ENCODE measurements around the gene FBXW7.
"Not testable (repeated sequence)": the region's sequence is repeated elsewhere in the genome, so short reads cannot be mapped to it uniquely, and the experiment has no call there.

The FBXW7 gene, protein sequence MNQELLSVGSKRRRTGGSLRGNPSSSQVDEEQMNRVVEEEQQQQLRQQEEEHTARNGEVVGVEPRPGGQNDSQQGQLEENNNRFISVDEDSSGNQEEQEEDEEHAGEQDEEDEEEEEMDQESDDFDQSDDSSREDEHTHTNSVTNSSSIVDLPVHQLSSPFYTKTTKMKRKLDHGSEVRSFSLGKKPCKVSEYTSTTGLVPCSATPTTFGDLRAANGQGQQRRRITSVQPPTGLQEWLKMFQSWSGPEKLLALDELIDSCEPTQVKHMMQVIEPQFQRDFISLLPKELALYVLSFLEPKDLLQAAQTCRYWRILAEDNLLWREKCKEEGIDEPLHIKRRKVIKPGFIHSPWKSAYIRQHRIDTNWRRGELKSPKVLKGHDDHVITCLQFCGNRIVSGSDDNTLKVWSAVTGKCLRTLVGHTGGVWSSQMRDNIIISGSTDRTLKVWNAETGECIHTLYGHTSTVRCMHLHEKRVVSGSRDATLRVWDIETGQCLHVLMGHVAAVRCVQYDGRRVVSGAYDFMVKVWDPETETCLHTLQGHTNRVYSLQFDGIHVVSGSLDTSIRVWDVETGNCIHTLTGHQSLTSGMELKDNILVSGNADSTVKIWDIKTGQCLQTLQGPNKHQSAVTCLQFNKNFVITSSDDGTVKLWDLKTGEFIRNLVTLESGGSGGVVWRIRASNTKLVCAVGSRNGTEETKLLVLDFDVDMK

GRCh38 chr4:152535903-152536544 is at the start of gene FBXW7:
Gene FBXW7 (minus strand): TSS chr4:152536092. CDS start chr4:152411803, 124,289 bp downstream.
- DNase-seq (ENCODE audit: low read depth in 2 of 2), result peak; percentile 99 to 100

DNA sequence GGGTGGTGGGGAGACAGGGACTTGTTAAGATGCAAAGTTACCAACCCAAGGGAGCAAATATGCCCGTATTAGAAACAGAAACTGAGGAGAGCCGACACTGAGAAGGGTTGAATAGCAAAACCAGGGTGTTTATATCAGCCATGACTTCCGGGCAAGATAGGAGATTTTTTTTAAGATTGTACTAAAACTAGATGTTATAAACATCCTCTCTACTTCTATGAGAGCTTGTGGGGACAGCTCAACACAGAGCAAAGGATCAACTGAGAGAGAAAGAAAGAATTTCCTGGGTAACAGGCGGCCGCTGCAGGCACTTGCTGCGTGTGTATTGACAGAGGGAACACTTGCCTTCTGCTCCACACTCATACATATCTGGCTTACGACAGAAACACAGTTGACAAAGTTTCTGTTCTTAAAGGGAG is 49.1 kb upstream of the FBXW7 start:
- no peak for DNase-seq (ENCODE audit: low read depth in 2 of 2)

DNA sequence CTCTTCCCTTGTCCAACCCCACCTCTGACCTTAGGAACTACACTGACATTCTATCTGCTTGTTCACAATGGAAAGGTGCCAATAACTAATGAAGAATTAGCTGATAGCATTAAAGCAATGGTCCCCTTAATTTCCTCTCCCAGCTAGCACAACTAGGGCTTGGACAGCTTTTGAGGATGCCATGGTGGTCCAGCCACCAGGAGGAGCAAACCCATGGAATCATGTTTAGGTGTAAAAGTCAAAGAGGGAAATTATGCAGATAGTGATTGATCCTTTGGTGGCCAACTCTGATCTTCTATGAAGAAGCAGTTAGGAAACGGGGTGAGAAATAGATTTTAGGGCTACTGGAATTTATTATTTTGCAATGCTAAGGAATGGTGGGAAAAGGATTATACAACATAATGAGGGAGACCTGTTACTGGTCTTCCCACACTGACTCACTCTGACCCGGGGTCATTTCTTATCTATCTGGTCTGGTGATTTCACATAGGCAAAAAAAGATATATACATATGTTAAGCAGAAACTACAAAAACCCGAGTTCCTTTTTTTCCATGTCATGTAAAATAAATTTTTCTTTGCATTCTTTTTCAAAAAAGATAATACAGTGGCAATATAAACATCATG is 45.8 kb upstream of the FBXW7 start:
- no peak for DNase-seq (ENCODE audit: low read depth in 2 of 2)

DNA sequence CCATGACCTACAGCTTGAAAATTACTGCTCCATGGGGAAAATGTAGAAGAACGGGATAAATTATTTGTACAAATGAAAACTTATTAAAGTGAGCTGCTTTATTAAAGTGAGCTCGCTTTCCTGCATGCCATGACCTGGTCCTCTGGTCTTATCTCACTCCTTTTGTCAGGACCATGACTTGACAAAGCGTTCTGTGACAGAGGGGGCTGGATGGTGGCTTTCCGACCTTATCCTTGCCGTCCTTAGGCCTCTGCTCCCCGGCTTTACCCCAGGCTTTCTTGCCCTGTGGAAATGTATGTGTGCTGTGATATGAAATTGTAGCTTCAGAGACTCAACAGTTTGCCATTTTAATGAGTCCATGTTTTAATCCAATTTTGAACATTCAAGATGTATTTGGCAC is 44.0 kb upstream of the FBXW7 start:
- no peak for DNase-seq (ENCODE audit: low read depth in 2 of 2)

GRCh38 chr4:152579107-152579764 is 43.3 kb upstream of the FBXW7 start:
- no peak for DNase-seq (ENCODE audit: low read depth in 2 of 2)

DNA sequence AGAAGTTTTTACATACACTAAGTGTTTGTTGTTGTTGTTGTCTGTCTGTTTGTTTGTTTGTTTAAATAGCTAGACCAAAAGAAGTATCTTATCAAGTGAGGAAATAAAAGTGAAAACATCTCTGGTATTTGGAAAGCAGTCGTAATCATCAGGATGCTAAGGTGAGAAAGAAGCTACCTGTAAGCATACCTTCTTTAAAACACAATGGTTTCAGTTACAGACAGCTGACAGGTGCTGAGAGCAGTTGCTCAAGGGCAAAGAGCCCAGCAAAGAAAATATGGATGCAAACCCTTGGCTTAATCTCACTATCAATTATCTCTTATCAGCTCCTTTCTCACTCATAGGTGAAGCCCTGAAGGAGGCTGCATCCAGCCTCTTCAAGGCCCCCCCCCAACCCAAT is 42.8 kb upstream of the FBXW7 start:
- DNase-seq (ENCODE audit: low read depth in 2 of 2), result no peak

- no peak for DNase-seq (ENCODE audit: low read depth in 2 of 2)
These were observed 42.0 kb upstream of the FBXW7 start for GRCh38 chr4:152577708-152578396.

- DNase-seq (ENCODE audit: low read depth in 2 of 2), result no peak
These were observed 39.6 kb upstream of the FBXW7 start for GRCh38 chr4:152575533-152575932.

DNA sequence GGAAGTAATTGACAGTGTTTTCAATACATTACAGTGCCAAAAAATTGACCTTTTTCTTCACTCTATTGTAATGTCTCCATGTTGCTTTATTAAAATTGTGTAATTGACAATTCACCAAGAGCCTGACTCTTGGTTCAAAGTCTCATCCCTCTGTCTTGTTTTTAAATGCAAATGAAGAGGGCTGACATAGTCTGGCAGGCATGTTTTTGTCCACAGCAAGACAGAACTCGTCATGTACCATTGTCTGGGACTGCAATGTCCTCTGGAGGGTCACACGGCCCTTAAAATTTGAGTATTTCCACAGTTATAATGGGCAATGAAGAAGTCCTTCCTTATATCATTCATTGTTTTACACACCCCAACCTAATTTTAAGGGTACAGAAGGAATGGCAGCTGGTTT is 38.0 kb upstream of the FBXW7 start:
- DNase-seq (ENCODE audit: low read depth in 2 of 2), result no peak

- no peak for DNase-seq (ENCODE audit: low read depth in 2 of 2)
These were observed 36.7 kb upstream of the FBXW7 start for GRCh38 chr4:152572417-152573086.

GRCh38 chr4:152571770-152572169 is 35.9 kb upstream of the FBXW7 start:
- DNase-seq (ENCODE audit: low read depth in 2 of 2), result no peak

GRCh38 chr4:152571296-152571695 is 35.4 kb upstream of the FBXW7 start:
- no peak for DNase-seq (ENCODE audit: low read depth in 2 of 2)

GRCh38 chr4:152565333-152565732 is 29.4 kb upstream of the FBXW7 start:
- DNase-seq (ENCODE audit: low read depth in 2 of 2), result no peak

DNA sequence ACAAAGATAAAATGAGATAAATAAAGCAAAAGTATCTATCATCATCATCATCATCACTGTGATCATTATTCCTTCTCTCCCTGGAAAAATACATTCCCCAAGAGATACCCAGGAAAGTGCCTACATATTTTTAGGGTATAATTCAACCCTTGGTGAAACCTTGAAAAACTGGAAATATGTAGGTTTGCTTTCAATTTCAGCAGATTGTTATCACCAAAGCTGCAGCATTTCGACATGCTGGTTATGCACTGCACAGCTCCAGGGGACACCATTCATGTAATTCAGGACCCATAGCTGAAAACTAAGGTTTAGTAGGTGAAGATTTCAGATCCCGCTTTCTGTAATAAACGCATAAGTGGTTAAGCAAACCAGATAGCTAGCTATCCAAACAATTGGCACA is 28.4 kb upstream of the FBXW7 start:
- DNase-seq (ENCODE audit: low read depth in 2 of 2), result no peak

GRCh38 chr4:152563209-152563608 is 27.3 kb upstream of the FBXW7 start:
- DNase-seq (ENCODE audit: low read depth in 2 of 2), result no peak

GRCh38 chr4:152559641-152560040 is 23.7 kb upstream of the FBXW7 start:
- DNase-seq (ENCODE audit: low read depth in 2 of 2), result no peak

- no peak for DNase-seq (ENCODE audit: low read depth in 2 of 2)
These were observed 22.5 kb upstream of the FBXW7 start for GRCh38 chr4:152558396-152558795.

DNA sequence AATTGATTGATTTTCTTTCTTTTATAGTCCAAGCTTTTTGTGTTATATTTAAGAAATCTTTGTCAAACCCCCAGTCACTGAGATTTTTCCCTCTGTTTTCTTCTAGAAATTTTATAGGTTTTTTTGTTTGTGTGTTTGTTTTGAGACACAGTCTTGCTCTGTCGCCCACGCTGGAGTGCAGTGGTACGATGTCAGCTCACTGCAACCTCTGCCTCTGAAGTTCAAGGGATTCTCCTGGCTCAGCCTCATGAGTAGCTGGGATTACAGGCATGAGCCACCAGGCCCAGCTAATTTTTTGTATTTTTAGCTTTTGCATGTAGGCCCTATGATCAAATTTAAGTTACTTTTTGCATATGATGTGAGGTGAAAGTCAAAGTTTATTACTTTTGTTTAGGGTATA is 20.9 kb upstream of the FBXW7 start:
- no peak for DNase-seq (ENCODE audit: low read depth in 2 of 2)

- no peak for DNase-seq (ENCODE audit: low read depth in 2 of 2)
These were observed 20.4 kb upstream of the FBXW7 start for GRCh38 chr4:152556283-152556682.

GRCh38 chr4:152554742-152555141 is 18.9 kb upstream of the FBXW7 start:
- no peak for DNase-seq (ENCODE audit: low read depth in 2 of 2)

GRCh38 chr4:152550687-152551086 is 14.8 kb upstream of the FBXW7 start:
- not testable (repeated sequence) for DNase-seq (ENCODE audit: low read depth in 2 of 2)

Data from stimulated activated CD8-positive, alpha-beta memory T cell treated with anti-CD3 and anti-CD28 coated beads, Interleukin-15, amount 100 ng/mL, for 4 hours (primary cell).